Melanocyte of skin (primary cell): Measurements from ENCODE around the gene CORIN. TPM values are rescaled to one million over a fixed set of nuclear protein-coding genes. Genes with fewer than 3 reads are reported as not detected.

ENCODE experiments used
- small RNA-seq, 2 donors: library from RNA; depleted of rRNA; stranded (forward); fragments of <200 nt; gene quantifications; one replicate each; pipeline ENCODE3, GENCODE V24; 2012
- total RNA-seq, 2 donors: library from RNA; depleted of rRNA; stranded (reverse); fragments of >200 nt; gene quantifications; 2 replicates each; pipeline ENCODE4 v1.2.3, GENCODE V29; 2012

Gene CORIN
- total RNA-seq = under 1 TPM in 1 of 2 donors, not detected in 1; under 0.01 TPM

GRCh38 chr4:47837908-47838294 lies at the start of gene CORIN:
TSS of gene CORIN (minus strand) at chr4:47838067. CDS start at chr4:47837949, 118 bp downstream.

Small RNA genes within 50 kb of the gene (small RNA-seq; reads per million reads assigned to genes)
- 0 to 0.34 reads per million in 2 donors for gene MIR8053

Other genes with a start within 250 kb of the CORIN start
- gene NFXL1, start 76.5 kb upstream of the CORIN start, total RNA-seq = 10 to 100 TPM in 1 of 2 donors, 1 to 10 TPM in 1; 8.3 to 11.4 TPM
- not detected for gene CNGA1, start 178.6 kb upstream of the CORIN start, total RNA-seq
- 1 to 10 TPM in 1 of 2 donors, under 1 TPM in 1; 0.34 to 1.7 TPM for gene NIPAL1, start 178.7 kb upstream of the CORIN start, total RNA-seq